NK-92 treated with Interleukin-12 subunit alpha and Interleukin-12 subunit beta, amount 100 ng/mL, for 24 hours (cell line): ENCODE results near the gene FCN1.
"Not testable (repeated sequence)": the region's sequence is repeated elsewhere in the genome, so short reads cannot be mapped to it uniquely, and the experiment has no call there.

Experiments used
- DNase-seq: peaks from one replicate; lab custom pipeline; 2025; lab: John Stamatoyannopoulos, UW

FCN1 gene

DNA sequence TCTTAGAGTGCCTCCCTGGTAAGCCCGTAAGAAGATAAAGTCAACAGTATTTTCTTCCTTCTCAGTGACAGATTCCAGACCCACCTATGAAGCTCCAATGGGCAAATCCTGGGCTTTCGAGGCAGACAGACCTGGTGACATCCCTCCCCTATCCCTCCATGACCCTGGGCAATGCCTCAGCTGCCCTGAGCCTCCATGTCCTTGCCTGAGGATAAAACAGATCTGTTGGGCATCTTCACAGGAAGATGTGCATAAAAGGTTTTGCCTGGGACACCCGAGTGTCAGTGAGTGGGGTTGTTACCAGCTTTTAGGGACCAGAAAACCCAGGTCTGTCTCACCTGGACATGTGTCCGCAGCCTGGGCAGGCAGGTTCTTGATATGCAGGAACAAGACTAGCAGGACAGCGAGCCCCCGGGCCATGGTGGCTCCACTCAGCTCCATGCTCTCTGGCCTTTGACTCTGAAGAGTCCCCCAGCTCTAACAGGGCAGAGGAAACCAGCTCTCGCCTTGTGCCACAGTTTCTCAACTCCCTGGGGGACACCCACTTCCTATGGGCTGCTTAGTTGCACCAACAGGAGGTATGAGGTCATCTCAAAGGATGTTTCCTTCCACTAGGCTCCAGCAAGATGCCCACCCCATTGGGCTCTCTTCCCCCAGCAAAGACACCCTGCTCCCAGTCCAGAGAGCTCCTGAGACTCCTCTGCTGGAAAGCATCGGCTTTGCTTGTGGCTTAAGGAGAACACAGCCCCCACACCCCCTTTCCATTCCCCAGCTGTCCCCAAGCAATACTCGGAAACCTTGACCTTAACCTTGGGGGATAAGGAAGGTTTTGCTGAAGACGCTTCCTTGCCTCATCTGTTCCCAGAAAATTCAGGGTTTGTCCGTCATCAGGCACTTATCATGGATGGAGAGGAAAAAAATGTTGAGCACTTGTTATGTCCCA, at the start of gene FCN1:
Gene FCN1, minus strand, starts transcription at position 482 of the 943 bp plus-strand sequence. Its CDS starts 41 bp downstream, at position 441.
- no peak for DNase-seq

DNA sequence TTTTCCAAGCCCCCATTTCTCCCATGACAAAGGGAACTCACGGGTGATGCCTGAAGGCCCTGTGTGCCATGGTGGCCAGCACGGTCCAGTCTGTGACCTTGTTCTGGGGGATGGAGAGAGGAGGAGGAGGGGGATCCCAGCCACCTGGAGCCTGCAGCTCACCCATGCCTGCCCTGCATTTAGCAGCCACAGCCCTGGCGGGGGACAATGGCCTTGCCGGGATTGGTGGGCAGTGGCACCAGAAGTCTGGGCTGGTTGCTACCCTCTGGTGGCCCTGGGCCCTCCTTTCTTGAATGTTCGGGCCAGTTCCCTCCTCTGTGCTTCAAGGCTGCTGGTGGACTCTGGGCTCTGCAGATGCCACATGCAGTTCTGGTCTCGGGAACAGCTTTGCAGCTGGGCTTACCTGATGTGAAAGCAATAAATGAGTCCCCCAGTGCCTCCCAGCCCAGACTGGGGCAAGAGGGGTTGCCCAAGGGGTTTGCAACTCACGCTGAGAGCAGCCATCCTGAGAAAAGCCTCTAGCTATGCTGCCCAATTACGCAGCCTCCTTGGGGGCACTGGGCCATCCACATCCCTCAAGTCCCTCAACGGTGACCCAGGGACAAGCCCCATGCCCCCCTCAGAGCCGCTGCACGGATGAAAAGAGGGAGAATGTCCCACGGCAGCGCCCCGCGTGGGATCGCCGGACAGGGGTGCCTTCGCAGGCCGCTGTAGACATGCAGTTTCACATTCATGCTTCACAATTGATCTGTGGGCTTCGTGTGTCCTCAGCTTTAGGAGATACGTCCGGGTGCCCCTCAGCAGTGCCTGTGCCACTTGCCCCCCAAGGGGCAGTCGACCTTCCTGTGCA, 49.2 kb upstream of the FCN1 start:
- no peak for DNase-seq

DNA sequence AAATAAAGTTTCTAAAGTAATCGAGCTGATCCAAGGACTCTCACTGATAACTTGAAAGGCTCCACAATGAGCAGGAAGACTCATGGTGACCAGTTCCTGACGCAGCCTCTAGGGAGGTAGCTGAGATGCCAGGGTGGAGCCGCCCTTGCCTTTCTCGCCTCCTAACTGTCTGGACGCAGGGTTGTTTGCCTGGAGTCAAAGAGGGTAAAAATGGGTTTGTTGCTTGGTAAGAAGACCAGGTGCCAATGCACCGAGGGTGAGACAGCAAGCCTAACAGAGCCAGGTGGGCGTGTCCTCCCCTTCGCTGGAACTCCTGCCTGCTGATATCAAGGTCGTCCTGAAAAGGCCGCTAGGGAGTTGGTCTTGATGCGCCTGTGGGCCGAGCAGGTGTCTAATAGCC, 48.6 kb upstream of the FCN1 start:
- no peak for DNase-seq

DNA sequence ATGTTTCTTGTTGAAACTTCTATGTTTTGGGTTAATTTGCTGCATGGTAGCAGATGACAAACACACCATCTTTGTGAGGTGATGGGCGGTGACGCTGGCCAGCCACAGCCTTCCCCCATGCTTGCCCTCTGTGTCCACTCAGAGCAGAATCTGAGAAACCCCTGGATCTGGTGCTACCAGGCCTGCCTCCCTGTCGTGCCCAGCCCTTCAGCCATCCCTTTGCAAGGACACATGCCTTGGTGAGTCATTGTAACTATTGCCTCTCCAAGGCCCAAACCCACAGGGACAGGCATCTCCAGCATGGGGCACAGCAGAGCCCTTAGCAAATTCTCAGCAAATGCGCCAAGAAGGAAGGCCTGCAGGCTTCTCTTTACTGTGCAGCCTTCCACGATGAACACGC, 48.1 kb upstream of the FCN1 start:
- DNase-seq, result no peak

DNA sequence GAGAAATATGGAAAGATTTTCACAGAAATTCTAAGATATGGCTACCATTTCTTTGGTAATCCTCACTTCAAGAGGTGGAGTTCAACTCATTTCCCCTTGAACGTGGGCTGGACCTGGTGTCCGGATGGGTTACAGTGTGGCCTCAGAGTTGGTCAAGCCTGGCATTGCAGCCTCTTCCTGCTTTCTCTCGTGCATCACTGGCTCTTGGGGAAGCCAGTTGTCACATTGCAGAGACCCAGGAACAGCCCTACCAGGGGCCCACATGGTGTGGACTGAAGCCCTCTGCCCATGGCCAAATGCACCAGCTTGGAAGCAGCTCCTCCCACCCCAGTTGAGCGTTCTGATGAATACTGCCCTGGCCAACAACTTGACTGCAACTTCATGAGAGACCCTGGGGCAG, 47.7 kb upstream of the FCN1 start:
- no peak for DNase-seq

DNA sequence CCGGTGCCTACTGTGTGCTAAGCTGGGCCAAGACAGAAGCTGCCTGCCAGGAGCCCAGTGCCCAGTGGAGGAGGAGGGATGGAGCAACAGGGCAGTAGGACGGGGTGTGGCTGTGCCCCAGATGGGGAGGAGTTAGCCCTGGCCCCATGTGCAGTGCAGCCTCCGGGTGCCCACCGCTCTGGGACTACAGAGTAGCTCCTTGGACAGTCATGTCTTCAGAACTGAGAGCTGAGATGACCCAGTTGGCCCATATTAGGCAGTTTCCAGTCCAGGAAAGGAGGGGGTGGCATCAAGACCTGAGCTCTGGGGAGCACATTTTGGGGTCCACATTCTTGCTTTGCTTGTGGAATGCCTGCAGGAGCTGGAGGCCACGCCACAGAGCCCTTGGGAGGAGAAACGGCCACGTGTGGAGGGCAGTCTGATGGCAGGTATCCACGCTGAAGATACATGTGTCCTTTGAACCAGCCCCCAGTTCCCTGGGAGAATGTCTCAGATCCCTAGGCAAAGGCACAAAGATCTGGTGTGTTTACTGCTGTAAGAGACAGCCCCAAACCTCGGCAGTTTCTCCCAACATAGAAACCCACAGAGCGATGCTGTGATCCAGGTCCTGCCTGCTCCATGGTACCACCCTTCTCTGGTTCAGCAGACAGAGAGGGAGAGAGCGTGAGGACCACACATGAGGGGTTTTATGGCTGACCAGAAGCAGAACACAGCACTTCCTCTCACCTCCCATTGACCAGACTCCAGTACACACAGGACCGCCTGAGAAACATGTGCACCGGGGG, 46.8 kb upstream of the FCN1 start:
- no peak for DNase-seq

DNA sequence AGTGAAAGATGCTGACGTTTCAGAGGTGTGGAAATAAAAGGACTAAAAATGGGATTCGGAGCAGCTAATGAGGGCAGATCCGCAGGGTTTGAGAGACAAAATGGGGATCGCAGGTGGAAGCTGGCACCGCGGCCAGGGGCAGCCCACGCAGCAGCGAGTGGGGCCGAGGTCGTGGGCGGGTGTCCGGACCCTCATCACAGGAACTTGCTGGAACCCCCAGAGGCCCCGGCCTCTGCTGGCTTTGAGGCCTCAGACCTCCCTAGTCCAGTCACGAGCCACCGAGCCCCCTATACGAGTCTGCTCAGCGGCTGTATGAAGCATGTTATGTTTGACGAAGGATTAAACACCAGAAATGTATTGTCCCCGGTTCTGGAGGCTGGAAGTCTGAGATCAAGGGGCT, 45.8 kb upstream of the FCN1 start:
- DNase-seq, result no peak

DNA sequence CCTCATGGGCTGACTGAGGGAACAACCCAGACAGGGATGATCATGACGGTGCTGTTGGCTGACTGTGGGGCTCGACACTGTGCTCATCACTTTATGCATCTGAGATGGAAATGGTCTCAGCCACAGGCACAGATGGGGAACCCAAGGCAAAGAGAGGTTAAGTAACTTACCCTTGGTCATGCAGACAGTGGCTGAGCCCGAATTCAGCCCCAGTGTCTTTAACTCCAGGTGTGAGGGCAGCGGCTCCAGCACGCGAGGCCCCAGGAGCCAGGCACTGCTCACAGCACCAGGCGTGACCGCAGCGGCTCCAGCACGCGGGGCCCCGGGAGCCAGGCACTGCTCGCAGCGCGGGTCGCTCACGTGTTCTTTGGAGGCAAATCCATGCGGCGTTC, 45.3 kb upstream of the FCN1 start:
- DNase-seq, result no peak

DNA sequence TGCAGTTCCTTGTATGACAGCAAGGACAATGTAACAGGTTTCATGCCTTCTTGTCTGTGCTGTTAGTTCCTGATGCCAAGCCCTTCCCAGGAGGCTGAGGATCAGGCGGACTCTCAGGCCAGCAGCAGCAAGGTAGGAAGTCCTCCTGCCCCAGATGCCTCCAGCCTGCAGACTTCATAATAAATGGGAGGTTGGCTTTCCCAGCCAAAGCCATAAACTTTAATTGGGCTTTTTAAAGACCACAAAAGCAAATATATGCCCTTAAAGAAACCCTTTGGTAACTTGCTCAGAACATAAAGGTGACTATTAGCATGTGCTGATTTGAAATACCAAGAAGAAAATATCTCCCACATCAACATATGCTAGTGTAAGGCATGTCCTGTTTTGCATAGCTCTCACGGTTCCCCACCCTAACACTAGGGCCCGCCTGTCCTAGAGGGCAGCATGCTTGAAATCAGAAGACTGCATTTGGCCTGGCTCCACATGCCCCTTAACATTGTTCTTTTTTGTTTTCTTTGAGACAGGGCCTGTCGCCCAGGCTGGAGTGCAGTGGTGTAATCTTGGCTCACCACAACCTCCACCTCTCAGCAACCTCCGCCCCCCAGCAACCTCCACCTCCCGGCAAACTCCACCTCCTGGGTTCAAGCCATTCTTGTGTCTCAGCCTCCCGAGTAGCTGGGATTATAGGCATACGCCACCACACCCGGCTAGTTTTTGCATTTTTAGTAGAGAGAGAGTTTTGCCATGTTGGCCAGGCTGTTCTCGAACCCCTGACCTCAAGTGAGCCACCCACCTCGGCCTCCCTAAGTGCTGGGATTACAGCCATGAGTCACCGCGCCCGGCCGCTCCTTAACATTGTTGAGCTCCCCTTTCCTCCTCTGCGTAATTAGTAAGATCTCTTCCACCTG, 44.6 kb upstream of the FCN1 start:
- no peak for DNase-seq

DNA sequence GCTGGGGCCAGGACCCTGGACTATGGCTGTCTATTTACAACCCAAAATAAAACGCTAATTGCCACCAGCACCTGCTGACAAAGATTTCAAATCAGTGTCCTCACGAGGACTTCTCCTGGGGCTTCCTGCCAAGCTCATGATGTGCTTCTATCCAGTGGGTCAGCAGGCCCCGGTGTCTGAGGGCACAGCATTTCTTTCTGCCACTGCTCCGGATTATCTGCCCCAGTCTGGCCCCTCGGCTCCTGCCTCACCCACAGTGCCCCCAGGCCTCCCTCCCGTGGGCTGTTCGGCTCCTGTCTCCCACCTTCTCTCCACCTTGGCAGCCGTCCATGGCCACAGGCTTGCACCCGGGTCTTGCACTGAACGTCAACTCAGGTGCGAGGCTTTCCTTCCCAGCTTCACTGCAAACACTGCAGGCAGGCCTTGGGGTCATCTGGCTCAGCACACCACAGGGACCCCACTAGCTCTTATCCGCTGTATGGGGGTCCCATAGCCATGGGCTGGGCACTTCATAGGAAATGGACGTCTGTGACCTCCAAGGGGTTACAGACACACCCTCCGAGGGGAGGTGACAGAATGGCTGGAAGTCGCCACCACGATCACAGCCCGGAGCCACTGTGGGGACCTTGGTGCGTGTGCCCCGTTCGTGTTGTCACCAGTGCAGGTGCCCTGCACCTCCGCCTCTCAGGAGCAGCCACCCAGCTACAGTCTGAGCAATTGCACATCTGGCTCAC, 43.8 kb upstream of the FCN1 start:
- no peak for DNase-seq

DNA sequence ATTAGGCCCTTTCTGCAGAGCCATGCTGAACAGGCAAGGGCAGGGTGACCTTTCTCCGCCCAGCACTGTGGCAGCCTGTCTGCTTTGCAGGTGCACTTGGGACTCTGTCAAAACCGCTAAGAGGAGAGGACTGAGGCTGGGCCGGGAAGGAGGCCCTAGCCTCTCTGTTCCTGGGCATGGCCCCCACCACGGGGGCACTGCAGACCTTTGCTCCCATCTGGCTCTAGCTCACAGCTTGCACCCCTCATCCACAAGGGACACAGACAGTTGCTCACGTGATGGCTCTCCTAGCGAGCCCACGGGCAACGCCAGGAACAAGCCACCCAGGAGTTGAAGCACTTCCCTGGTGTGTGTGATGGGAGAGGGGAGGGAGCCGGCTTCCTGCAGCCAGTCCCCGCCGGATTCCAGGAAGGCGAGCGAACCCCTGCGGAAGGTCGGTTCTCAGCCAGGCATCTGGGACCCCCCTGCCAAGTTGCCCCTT, 43.0 kb upstream of the FCN1 start:
- no peak for DNase-seq

DNA sequence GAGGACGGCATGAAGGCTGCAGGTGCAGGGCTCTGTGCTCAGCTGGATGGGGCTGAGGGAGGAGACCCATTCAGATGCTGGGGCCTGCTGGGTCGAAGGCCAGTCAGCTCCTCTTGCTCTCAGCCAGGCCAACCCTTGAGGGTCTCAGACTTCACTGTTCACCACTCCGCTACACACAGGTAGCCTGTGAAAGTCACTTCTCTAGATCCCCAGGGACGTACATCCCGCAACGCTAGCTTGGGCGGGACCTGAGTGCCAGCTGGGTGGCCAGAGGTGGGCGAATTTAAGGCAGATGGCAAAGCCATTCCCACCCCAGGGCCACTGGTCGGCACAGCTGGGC, 42.2 kb upstream of the FCN1 start:
- DNase-seq, result no peak

DNA sequence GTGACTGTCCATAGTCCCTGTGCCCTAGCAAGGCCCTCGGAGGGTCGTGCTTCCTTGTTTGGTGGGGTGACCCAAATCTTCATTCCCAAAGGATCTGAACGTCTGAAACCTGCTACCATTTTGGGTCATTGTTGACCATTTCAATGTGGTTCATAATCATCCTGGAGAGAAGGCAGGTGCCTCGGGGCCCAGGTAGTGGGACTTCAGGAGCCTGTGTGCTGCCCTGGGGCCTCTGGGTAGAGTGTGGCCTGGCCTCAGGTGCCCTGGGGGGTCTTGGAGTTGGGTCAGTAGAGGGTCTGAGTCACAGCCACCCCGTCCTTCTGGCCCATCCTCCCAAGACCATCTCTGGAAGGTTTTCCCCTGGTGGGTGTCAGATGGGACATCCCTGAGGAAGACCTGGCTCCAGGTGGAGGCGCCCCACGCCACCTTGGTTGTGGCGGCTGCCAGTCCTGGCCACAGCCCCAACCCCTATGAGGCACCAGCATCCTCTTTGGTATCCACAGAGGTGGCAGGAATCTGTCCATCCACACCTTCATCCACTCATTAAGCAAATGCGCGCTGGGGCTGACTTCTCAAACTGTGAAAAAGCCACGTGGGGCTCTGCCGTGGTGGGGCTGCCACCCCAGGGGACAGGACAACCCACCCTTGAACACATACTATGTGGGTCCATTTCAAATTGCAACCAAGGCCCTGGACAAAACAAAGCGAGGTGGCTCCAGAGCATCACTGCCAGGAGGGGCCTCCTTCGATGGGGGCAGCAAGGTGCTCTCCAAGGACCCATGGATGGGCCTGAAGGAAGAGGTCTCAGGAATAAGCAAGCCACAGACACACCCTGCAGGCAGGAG, 41.6 kb upstream of the FCN1 start:
- no peak for DNase-seq

DNA sequence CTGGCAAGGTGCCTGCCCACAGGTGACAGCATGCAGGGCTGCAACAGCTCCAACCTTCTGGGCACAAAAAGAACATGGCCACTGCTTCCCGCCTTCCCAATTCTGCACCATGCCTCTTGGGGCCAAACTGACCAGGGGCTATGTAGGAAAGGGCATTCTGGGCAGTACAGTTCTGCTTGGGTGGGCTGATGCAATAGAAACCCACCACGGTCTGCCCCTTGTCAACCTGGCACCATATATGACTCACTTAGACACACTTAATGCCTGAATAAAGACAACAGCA, 40.2 kb upstream of the FCN1 start:
- no peak for DNase-seq

DNA sequence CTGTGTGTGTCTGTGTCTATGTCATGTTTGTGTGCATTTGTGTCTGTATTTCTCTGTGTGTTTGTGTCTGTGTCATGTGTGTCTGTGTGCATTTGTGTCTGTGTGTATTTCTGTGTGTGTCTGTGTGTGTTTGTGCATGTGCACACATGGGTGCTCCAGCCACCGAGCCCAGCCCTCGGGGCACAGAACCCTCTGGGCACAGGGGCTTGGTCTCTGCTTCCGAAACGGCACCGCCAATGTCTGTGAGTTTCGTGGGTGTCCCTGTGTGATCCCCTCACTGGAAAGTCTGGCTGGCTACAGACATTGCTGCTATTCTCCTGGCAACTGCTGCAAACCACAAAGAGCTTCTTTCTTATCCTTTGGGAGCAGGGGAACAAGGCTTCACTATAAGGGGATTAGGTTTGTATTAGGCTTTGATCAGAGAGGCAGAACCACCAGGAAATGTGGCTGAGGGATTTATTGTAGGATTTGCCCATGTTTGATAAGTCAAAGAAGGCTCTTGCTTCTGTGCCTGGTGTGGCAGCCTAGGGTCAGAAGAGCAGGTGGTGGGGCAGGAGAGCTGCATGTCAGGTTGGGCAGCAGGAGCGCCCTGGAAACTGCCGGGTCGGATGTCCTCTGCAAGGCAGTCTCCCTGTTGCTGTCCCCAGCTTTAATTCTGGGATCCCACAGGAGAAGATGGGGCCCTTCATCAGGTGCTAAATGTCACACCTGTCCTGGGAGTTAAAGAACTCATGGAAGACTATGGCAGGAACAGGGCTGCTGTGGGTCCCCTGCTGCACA, 39.6 kb upstream of the FCN1 start:
- DNase-seq, result no peak

DNA sequence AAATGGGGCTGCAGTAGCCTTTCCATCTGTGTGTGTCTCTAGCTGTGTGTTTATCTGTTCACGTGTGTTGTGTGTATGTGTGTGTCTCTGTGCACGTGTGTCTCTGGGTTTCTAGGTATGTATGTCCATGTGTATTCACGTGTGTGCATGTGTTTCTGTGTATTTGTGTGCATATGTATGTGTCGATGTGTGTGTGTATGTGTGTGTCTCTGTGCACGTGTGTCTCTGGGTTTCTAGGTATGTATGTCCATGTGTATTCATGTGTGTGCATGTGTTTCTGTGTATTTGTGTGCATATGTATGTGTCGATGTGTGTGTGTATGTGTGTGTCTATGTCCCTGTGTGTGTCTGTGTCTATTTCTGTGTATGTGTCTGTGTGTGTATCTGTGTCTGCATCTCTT, 38.7 kb upstream of the FCN1 start:
- DNase-seq, result not testable (repeated sequence)

DNA sequence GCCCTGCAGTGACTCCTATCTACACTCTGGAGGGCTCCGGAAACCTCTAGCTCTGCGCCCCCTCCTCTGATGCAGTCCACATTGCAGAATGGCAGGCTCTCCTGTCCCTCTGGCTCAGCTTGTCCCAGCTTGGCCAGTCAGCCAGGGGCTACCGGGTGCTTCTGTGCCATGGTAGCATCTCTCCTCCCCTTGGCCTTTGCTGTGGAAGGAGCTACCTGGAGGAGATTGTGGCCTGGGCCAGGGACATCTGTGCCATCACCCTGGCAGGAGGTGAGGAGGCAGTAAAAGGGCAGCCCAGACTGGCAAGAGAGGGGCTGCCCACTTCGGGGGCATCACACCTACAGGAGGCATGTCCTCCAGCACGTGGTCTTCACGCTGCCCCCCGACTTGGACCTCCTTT, 38.1 kb upstream of the FCN1 start:
- no peak for DNase-seq

DNA sequence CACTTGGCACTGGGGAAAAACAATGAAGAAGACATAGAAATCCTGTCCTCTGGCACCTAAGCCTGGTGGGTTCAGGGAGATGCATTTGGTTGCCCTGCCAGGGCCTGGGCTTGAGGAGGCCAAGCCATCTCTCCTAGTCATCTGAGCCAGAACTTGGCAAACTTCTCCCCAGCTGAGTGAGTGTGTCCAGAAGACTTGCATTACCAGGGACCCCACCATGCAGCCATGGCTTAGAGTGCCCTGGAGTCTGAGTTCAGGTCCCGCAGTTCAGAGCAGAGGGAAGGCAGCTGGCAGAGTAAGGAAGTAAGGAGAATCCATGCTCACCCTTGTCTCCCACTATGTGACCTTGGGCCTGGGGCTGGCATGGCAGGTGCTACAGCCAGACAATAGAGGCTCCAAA, 37.4 kb upstream of the FCN1 start:
- no peak for DNase-seq

DNA sequence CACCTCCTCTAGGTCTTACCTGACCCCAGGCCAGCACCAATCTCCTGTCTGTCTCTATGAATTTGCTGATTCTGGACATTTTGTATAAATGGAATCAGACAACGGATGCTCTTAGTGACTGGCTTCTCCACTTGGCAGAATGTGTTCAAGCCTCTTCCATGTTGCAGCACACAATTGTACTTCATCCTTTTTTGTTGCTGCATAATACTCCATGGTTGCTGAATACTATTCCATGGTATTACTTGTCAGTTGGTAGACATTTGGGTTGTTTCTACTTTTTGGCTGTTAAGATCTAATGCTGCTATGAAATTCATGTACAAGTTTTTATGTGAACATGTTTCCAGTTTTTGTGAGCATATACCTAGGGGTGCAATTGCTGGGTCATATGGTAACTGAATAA, 34.3 kb upstream of the FCN1 start:
- no peak for DNase-seq
